ENCODE data around the gene CRACR2B. TPM values are rescaled to one million over a fixed set of nuclear protein-coding genes. Genes with fewer than 3 reads are reported as not detected.

CRACR2B gene
- total and polyA plus RNA-seq, 2 of the 13 experiments (the other 11 are each of a cell fraction or from before 2014, with no cell fraction given), result 14.9 to 21.0 TPM

- TF ChIP-seq SOX6 (IDR thresholded peaks at IDR 0.05) (no peak), SOX6 (CRISPR knock-in tag; IDR thresholded peaks at IDR 0.05) (no peak), GATAD2A (CRISPR knock-in tag; IDR thresholded peaks at IDR 0.05) (no peak), DR1 (CRISPR knock-in tag; IDR thresholded peaks at IDR 0.05) (peak; percentile 63; the same call in 1 of the 2 replicates), ZNF253 (CRISPR knock-in tag; IDR thresholded peaks at IDR 0.05; ENCODE audit: borderline replicate concordance) (no peak), PATZ1 (CRISPR knock-in tag; IDR thresholded peaks at IDR 0.05) (no peak; the same call in 1 of the 2 replicates), MIER3 (CRISPR knock-in tag; IDR thresholded peaks at IDR 0.05; ENCODE audit: borderline replicate concordance) (no peak), ZNF614 (CRISPR knock-in tag; IDR thresholded peaks at IDR 0.05; ENCODE audit: borderline replicate concordance) (peak; percentile 21; the same call in 1 of the 2 replicates), GMEB2 (CRISPR knock-in tag; IDR thresholded peaks at IDR 0.05; ENCODE audit: low read depth) (no peak), ZNF564 (CRISPR knock-in tag; IDR thresholded peaks at IDR 0.05) (no peak; the same call in 1 of the 2 replicates), ZNF414 (CRISPR knock-in tag; IDR thresholded peaks at IDR 0.05) (no peak), TOPORS (CRISPR knock-in tag; IDR thresholded peaks at IDR 0.05) (peak; percentile 87), ATF7-NPFF (CRISPR knock-in tag; IDR thresholded peaks at IDR 0.05; ENCODE audit: low read depth) (peak; percentile 60; the same call in 1 of the 2 replicates), ZNF737 (CRISPR knock-in tag; IDR thresholded peaks at IDR 0.05; ENCODE audit: borderline replicate concordance) (no peak), AHR (CRISPR knock-in tag; IDR thresholded peaks at IDR 0.05) (no peak), CBX5 (CRISPR knock-in tag; IDR thresholded peaks at IDR 0.05; ENCODE audit: borderline replicate concordance) (no peak), ZNF883 (CRISPR knock-in tag; IDR thresholded peaks at IDR 0.05; ENCODE audit: not compliant biosample characterization) (peak; percentile 69), ZNF362 (CRISPR knock-in tag; IDR thresholded peaks at IDR 0.05; ENCODE audit: borderline replicate concordance) (no peak), KDM5A (IDR thresholded peaks at IDR 0.05; ENCODE audit: borderline replicate concordance, low read length) (peak; percentile 74; the same call in 1 of the 2 replicates), POGZ (CRISPR knock-in tag; IDR thresholded peaks at IDR 0.05) (no peak), MED1 (CRISPR knock-in tag; IDR thresholded peaks at IDR 0.05) (peak; percentile 25), CCAR2 (optimal IDR thresholded peaks at IDR 0.05; ENCODE audit: low read depth, low read length) (no peak), MAFF (IDR thresholded peaks at IDR 0.05; ENCODE audit: low read depth, low read length) (no peak), HOXA5 (CRISPR knock-in tag; IDR thresholded peaks at IDR 0.05) (peak; percentile 20; the same call in 1 of the 2 replicates), HIVEP1 (CRISPR knock-in tag; IDR thresholded peaks at IDR 0.05) (no peak), KLF13 (CRISPR knock-in tag; IDR thresholded peaks at IDR 0.05) (no peak), ZC3H4 (CRISPR knock-in tag; IDR thresholded peaks at IDR 0.05; ENCODE audit: borderline replicate concordance) (no peak), RARA (CRISPR knock-in tag; IDR thresholded peaks at IDR 0.05) (no peak)
Measured at GRCh38 chr11:842370-843002, 14.8 kb downstream of the CRACR2B start, which contains the start of the genes POLR2L and TSPAN4 (continued).

Measured in HepG2 (cell line).